ENCODE results near the gene FBXO33. TPM values are rescaled to one million over a fixed set of nuclear protein-coding genes. Genes with fewer than 3 reads are reported as not detected.

The FBXO33 gene
- total RNA-seq, 3 donors from 2014 or later: 8.6 to 9.9 (median 9.6) TPM

GRCh38 chr14:39382463-39382862 lies 49.8 kb downstream of the FBXO33 start:
- ATAC-seq (no peak), DNase-seq (no peak)
- Histone ChIP-seq H3K4me1 (ENCODE audit: low read depth) (no peaks in the 10 kb centered on the region), H3K36me3 (ENCODE audit: low read depth) (no peaks in the 10 kb centered on the region), H3K9me3 (no peaks in the 10 kb centered on the region), H3K4me3 (no peak overlapping the region)
- no peak for TF ChIP-seq CTCF (IDR thresholded peaks at IDR 0.05)
- intact Hi-C loops (cut with DNase I, micrococcal nuclease): no loop called here

- H3K9me3 ChIP-seq: no peaks in the 10 kb centered on the region
- intact Hi-C loops (cut with DNase I, micrococcal nuclease): no loop called here
- TF ChIP-seq CTCF (IDR thresholded peaks at IDR 0.05): no peak
- no peak overlapping the region for H3K4me3 ChIP-seq
- ATAC-seq (no peak), DNase-seq (no peak)
- no peaks in the 10 kb centered on the region for H3K36me3 ChIP-seq (ENCODE audit: low read depth)
- H3K4me1 ChIP-seq (ENCODE audit: low read depth): no peaks in the 10 kb centered on the region
Observed at GRCh38 chr14:39381366-39381765, 50.9 kb downstream of the FBXO33 start.

- no peaks in the 10 kb centered on the region for H3K9me3 ChIP-seq
- no peak for DNase-seq
- no peak for TF ChIP-seq CTCF (IDR thresholded peaks at IDR 0.05)
- intact Hi-C loops (cut with DNase I, micrococcal nuclease): no loop called here
- H3K4me1 ChIP-seq (ENCODE audit: low read depth): no peaks in the 10 kb centered on the region
- no peak overlapping the region for H3K4me3 ChIP-seq
- H3K36me3 ChIP-seq (ENCODE audit: low read depth): no peaks in the 10 kb centered on the region
- no peak for ATAC-seq
Observed at GRCh38 chr14:39376667-39377403, 55.4 kb downstream of the FBXO33 start.

- no peak for TF ChIP-seq CTCF (IDR thresholded peaks at IDR 0.05)
- intact Hi-C loops (cut with DNase I, micrococcal nuclease): no loop called here
- H3K4me1 ChIP-seq (ENCODE audit: low read depth): no peaks in the 10 kb centered on the region
- no peak for DNase-seq
- no peaks in the 10 kb centered on the region for H3K9me3 ChIP-seq
- no peaks in the 10 kb centered on the region for H3K36me3 ChIP-seq (ENCODE audit: low read depth)
- no peak for ATAC-seq
- H3K4me3 ChIP-seq: no peak overlapping the region
Observed at GRCh38 chr14:39374851-39375250, 57.4 kb downstream of the FBXO33 start.

GRCh38 chr14:39372656-39373055 lies 59.6 kb downstream of the FBXO33 start:
- intact Hi-C loops (cut with DNase I, micrococcal nuclease): no loop called here
- Histone ChIP-seq H3K36me3 (ENCODE audit: low read depth) (no peaks in the 10 kb centered on the region), H3K9me3 (no peaks in the 10 kb centered on the region), H3K4me1 (ENCODE audit: low read depth) (no peaks in the 10 kb centered on the region), H3K4me3 (no peak overlapping the region)
- ATAC-seq: no peak
- DNase-seq: no peak
- no peak for TF ChIP-seq CTCF (IDR thresholded peaks at IDR 0.05)
